T-helper 1 cell treated with Interleukin-12 subunit alpha and Interleukin-12 subunit beta and Interleukin-4 antibody, amounts not matched to agents 30 ng/mL and 1 ng/mL, for 36 hours (primary cell): ENCODE results near the gene MCTP1. TPM values are rescaled to one million over a fixed set of nuclear protein-coding genes. Genes with fewer than 3 reads are reported as not detected.

ENCODE experiments used
- intact Hi-C: fragments of 100-400 bp; cut with micrococcal nuclease; formaldehyde crosslinking; loops from one replicate; pipeline ENCODE4 v1.15.1; 2024
- total RNA-seq: library from RNA; stranded (reverse); gene quantifications from 2 replicates; pipeline ENCODE4 v1.2.3, GENCODE V29; 2022

Gene MCTP1
- total RNA-seq, 1 donor from 2014 or later = 0.10 TPM

- intact Hi-C loops = no loop called here
Measured at GRCh38 chr5:95080030-95080429, 204.9 kb downstream of the MCTP1 start.

- intact Hi-C loops = no loop called here
Measured at GRCh38 chr5:95078868-95079267, 206.0 kb downstream of the MCTP1 start.

GRCh38 chr5:95076395-95077185, 208.3 kb downstream of the MCTP1 start:
- intact Hi-C loops = no loop called here

- intact Hi-C loops = no loop called here
Measured at GRCh38 chr5:95075111-95075510, 209.8 kb downstream of the MCTP1 start.

GRCh38 chr5:95072281-95072680, 212.6 kb downstream of the MCTP1 start:
- intact Hi-C loops = no loop called here

GRCh38 chr5:95070866-95071265, 214.0 kb downstream of the MCTP1 start:
- intact Hi-C loops = no loop called here

GRCh38 chr5:95070453-95070852, 214.4 kb downstream of the MCTP1 start:
- intact Hi-C loops = no loop called here

GRCh38 chr5:95069948-95070347, 214.9 kb downstream of the MCTP1 start:
- intact Hi-C loops = no loop called here

- intact Hi-C loops = no loop called here
Measured at GRCh38 chr5:95069021-95069420, 215.9 kb downstream of the MCTP1 start.

- intact Hi-C loops = no loop called here
Measured at GRCh38 chr5:95068289-95068910, 216.5 kb downstream of the MCTP1 start.

- intact Hi-C loops = no loop called here
Measured at GRCh38 chr5:95066048-95066447, 218.8 kb downstream of the MCTP1 start.

GRCh38 chr5:95063492-95063891, 221.4 kb downstream of the MCTP1 start:
- intact Hi-C loops = no loop called here

- intact Hi-C loops = no loop called here
Measured at GRCh38 chr5:95060098-95060497, 224.8 kb downstream of the MCTP1 start.

- intact Hi-C loops = no loop called here
Measured at GRCh38 chr5:95059636-95060035, 225.3 kb downstream of the MCTP1 start.

- intact Hi-C loops = no loop called here
Measured at GRCh38 chr5:95057615-95058014, 227.3 kb downstream of the MCTP1 start.

- intact Hi-C loops = no loop called here
Measured at GRCh38 chr5:95053253-95053652, 231.6 kb downstream of the MCTP1 start.

- intact Hi-C loops = no loop called here
Measured at GRCh38 chr5:95050708-95051107, 234.2 kb downstream of the MCTP1 start.

GRCh38 chr5:95048628-95049027, 236.3 kb downstream of the MCTP1 start:
- intact Hi-C loops = no loop called here

- intact Hi-C loops = no loop called here
Measured at GRCh38 chr5:95045181-95045965, 239.5 kb downstream of the MCTP1 start.

- intact Hi-C loops = no loop called here
Measured at GRCh38 chr5:95044096-95044495, 240.8 kb downstream of the MCTP1 start.

- intact Hi-C loops = no loop called here
Measured at GRCh38 chr5:95043648-95044047, 241.2 kb downstream of the MCTP1 start.

- intact Hi-C loops = no loop called here
Measured at GRCh38 chr5:95043234-95043633, 241.7 kb downstream of the MCTP1 start.
